Activated CD8-positive, alpha-beta memory T cell treated with anti-CD3 and anti-CD28 coated beads for 48 hours (primary cell): Measurements from ENCODE around the gene NGEF.

Source experiments
- DNase-seq, 3 experiments: peaks; one replicate each; pipeline ENCODE4 v3.0.0-alpha.2; 2020; ENCODE audit warnings: low read depth in 2 of 3, low spot score in 2 of 3

The NGEF gene

DNA sequence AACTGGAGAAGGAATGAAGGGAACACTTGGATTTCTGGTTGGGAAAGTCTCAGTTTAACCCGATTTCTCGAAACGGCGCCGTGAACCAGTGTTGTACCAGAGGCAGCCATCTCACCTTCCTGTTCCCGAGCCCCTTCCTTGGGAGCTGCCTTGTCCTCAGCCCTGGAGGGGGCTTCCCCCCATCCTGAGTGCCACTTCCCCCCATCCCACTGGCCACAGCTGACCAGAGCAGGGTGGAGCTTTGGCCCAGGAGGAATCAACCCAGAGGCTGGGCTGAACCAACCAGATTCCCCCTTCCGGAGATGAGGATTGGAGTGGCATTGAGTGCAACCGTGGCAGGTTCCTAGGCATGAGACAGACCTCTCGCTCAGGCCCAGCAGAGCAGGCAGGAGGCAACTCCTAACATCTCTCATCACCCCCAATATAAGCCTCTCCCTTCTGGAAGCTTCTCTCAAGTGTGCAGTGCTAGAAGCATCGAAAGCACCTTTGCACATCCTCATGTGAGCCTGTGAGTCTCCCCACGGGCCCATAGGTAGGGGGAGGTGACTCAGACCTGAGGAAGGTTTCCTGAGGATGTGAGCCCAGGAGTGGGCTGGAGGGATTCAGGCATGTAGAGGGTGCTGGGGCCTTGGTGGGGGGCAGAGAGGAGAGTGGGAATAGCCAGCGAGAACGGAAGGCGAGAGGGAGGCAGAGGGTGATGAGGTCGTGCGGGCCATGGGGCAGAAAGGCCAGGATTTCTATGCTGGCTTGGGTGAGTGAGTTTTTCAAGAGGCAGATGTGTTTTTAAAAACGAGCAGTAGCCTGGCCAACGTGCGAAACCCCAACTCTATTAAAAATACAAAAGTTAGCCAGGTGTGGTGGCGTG is 11.9 kb downstream of the NGEF start:
- no peak for DNase-seq

DNA sequence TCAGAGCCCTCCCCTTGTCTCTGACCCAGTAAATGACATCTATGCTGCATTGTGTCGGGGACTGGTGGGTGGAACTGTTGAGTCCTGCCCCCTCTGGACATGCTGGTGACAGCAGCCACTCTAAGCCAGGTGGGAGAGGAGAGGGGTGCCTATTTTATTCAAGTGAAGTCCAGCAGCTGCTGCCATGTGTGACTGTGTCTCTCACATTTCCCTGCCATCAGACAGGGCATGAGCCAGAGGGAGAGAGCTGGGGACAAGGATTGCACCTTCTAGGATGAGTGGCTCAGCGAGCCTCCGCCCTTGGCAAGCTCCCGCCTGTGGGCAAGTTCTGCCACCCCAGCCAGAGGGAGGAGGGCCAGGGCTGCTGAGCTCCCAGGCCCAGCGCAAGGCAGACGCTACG is 13.7 kb downstream of the NGEF start:
- no peak for DNase-seq

DNA sequence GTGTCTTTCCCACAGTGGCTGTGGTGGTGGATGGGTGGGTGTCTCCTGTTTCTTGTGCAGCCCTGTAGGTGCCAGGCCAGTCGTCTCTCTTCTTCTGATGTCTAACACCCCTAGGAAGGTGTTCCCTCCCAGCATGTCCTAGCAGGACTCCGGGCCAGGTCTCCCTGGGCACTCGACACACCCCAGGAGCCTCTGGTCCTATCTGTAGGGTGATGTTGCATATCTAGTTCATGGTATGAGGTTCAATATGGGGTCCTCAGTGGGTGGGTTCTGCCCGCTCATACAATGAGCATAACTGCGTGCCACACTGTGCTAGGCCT is 14.4 kb downstream of the NGEF start:
- DNase-seq, result no peak

DNA sequence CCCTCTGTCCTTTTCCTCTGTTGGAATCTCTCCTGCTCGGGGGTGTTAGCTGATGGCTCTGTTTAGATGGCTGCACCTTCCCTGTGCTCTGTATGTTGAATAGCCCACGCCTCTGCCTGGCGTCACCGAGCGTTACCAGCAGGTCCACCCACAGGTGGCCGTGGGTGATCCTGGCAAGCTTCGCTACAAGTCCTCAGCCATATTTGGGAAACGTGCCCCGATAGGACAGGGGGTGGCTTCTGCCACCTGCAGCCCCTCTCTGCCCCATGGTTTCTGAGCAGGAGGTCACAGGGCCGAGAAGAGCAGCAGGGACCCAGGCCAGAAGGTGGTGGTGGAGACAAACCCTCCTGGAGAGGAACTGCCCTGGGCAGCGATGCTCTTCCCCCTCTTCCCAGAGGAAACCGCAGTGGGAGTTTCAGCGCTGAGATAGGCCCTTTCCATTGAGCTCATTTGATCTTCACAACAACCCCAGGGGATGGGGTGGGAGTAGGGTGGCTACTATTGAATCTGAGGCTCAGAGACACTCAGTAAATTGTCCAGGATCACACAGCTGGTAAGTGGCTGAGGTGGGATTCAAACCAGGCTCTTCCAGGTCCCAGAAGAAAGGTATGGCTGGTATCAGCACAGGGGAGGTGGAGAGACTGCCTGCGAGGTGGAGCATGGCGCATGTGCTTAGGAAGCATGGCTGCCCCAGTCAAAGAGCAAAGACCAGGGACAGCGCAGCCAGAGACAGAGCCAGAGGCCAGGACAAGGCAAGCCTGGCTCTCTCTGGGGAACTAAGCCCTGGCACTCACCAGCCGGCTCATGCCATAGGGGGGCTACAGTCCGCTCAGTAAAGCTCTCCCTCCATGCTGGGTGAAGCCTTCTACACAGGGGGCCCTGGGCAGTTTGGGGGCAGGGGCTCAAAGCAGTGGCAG is 15.0 kb downstream of the NGEF start:
- DNase-seq, result no peak

DNA sequence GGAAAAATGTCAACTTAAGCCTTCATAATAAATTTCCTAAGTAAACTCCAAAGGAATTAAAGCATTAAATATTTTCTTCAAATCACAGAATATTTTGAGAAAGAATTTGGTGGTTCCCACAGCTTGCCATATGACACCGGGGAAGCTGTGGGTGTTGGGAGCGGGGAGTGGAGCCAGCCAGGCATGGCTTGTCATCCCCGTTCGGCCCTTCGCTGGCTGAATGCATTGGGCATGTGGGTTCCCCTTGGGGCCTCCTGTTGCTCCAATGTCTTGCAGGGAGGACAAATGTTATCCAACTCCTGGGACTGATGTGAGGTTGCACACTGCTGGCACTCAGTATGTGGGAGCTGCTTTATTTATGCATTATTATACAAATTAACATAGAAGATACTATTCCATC is 18.6 kb downstream of the NGEF start:
- no peak for DNase-seq

DNA sequence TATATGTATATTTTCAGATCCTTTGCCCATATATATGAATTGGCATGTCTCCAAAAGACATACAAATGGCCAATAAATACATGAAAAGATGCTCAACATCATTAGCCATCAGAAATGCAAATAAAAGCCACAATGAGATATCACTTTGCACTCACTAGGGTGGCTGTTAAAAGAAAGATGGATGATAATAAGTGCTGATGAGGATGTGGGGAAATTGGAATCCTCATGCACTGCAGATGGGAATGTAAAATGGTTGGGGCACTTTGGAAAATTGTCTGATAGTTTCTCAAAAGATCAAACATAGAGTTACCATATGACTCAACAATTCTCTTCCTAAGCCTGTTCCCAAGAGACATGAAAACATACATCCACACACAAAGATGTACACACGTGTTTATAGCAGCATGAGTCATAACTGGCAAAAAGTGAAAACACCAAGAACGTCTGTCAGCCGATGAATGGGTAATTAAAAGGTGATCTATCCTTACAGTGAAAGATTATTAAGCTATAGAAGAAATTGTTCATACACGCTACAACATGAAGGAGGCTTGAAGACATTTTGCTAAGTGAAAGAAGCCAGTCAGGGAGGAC is 19.7 kb downstream of the NGEF start:
- DNase-seq, result no peak

DNA sequence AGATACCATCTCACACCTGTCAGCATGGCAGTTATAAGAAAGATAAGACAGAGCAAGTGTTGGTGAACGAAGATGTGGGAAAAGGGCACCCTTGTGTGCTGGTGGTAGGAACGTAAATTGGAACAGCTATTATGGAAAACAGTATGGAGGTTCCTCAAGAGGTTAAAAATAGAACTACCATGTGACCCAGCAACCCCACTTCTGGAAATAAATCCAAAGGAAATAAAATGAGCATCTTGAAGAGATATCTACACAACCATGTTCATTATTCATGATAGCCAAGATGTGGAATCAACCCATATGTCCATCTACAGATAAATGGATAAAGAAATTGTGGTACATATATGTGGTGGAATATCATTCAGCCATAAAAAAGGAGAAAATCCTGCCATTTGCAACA is 26.9 kb downstream of the NGEF start:
- no peak for DNase-seq

DNA sequence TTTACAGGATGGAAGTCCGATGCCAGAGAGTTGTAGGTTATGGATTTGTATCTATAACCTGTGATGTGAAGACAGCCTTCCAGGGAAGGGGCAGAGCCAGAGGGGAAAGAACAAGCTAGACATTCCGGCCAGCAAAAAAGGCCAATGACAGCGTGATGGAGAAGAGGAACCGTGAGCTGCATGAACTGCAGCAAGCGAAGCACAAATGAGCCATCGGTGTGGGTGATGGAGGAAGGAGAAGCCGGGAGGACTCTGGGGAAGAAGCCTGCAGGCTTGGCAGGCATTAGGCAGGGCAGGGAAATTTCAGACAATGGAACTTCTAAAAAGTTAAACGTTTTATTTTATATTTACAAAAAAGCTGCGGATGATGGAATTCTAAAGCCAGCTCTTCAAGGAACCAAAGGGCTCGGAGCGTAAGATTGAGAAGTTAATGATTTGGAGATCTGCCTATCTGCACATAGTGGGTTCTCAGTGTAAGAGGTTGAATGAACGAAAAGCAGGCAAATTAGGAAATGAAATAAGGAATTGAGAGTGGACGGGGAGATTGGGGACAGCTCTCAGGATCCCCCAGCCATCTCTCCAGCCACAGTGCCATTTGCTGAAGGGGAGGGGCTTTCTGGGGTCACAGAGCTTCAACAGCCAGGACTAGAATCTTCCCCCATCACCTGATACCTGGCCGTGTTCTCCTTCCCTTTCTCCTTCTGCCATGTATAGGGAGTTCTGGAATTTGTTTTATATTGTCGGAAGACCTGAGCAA is 28.4 kb downstream of the NGEF start:
- no peak for DNase-seq

DNA sequence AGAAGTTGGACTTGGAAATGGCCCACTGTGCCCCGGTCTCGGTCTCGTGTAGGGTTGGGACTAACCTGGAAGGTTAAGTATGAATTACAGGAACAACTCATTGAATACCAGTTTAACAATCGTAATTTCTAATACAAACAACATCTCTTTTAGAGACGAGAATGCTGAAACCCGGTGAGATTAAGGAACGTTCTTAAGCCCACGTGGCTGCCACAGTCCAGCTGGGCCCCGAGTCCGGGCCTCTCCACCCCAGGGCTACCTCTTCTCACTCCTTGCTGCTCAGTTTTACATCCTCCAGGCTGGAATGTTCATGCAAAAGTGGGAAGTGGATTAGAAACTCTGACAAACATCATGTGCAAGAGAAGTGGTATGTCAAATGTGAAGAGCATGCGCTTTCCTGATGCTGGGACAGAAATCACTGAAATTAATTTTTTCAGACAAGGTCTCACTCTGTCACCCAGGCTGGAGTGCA is 29.4 kb downstream of the NGEF start:
- DNase-seq, result no peak

DNA sequence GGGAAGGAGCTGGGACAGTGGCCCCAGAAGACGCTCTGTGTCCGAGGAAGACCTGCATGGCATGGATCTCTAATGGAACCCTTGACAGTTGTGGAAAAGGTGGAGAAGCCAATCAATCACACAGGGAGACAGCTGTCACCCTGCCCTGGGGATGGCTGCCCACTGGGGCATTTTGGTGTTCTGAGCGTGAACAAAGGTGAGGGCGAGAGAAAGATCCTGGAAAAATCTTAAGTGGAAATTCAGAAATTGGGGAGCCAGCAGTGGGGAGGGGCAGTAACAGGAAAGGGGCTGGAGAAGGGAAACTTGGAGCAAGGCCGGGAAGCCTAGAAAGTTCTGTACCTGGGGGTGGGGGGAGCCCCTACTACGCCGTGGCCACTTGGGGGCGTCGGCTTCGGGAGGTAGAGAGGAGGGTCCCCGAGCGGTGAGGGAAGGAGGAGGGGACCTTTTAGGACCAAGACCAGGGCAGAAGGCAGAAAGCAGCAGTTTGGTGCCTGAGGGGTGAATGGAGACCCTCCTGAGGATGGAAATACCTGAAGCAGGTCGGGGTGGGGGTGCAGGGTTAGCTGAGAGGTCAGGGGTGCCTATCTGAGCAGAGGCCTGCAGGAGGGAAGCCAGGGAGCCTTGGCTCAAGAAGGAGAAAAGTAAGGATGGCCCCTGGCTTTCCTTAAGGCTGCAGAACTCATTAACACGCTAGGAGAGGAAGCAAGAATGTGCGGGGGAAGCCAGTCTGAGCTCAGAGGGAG is 30.0 kb downstream of the NGEF start:
- no peak for DNase-seq

DNA sequence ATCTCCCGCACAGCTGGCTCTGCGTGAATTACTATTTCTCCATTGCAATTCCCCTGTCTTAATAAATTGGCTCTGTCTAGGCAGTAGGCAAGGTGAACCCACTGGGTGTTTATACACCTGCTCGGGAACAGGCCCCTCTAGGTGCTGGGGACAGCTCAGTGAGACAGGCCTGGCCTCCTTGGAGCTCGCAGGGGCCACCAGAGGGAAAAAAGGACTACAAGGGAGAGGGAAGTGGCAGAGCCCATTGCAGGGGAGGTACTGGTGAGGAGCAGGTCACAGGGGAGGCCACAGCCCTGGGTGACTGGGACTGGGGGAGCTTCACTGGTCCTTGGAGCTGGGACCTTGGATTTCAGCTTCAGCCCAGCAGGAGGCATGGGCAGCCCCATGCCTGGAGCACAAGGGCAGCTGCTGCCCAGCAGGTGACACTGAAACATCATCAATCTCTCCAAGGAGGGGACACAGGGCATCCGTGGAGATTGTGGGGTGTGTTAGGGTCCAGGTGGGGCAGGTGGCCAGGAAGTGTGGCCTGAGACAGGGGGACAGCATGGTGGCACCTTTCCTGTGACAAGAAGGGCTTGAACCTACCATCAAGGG is 31.2 kb downstream of the NGEF start:
- DNase-seq, result no peak

DNA sequence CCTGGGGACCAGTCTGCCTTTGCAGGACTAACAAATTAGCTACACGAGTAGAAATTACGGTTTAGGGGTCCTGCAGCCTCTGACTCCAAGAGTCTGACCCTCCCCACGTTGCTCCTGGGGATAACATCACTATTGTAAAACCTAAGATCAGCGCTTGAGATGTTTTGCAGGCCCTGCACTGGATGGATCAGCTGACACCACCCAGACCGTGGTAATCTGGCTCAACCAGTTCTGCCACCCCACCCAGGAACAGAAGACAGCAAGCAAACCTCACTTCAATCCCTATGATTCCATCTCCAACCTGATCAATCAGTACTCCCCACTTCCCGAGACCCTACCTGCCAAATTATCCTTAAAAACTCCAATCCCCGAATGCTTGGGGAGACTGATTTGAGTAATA is 31.7 kb downstream of the NGEF start:
- no peak for DNase-seq

DNA sequence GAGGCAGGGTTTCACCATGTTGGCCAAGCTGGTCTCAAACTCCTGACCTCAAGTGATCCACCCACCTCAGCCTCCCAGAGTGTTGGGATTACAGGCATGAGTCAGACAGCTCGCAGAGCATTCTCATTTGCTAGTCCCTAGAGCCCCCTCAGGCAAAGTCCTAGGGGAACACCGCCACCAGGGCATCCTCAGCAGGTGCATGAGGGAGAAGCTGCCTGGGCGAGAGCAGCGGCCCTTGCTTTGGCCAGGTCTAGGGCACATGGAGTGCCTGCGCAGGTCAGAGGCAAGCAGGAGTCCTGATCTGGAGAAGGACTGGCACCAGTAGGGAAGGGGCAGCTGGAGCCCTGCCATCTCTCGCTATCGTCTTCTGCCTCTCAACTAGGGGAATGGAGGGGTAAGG is 32.4 kb downstream of the NGEF start:
- DNase-seq, result no peak

DNA sequence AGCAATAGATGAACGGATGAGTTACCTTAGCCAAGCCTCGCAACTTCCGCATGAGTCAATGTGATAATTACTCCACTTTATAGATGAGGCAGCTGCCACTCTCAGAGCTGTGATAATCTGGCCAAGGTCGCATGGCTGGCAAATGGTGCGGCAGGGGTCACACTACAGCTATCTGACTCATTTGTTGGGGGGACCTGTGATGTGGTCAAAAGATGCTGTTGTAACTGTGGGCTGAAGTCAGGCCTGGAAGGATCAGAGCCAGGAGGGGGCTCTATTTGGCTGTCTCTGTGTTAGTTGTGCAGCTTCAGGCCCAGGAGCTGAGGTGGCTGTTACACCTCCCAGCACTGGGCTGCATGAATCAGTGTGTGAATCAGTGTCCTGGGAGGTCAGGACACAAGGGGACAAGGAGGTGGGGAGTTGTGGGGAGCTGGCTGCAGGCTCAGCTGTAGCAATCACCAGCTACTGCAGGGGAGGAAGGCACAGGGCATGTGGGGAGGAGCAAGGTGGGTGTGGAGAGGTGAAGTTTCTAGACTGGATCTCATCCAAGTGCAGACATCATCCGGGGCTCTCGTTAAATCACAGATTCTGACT is 33.1 kb downstream of the NGEF start:
- DNase-seq, result no peak

DNA sequence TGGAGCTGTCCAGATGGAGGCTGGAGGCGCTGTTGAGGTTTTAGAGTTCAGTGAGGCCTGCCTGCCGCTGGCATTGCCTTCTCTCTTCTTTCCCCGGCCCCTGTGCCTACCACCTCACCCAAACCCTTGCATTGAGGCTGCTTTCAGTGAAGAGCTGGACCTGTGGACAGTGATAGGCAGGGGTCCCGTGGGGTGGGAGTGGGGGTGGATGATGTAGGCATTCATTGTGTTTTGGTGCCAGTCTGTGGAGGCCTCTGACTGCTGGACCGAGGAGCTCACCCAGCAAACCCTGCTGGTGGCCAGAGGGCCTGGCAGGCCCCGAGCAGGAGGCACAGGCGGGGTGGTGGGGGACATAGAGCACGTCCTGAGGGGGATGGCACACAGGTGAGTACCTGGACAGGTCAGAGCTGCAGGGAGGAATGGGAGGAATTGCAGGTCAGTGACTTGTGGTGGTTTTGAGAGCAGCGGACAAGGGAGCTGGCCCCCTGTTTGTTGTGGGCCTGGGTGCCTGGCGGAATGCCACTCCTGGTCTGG is 35.6 kb downstream of the NGEF start:
- no peak for DNase-seq

DNA sequence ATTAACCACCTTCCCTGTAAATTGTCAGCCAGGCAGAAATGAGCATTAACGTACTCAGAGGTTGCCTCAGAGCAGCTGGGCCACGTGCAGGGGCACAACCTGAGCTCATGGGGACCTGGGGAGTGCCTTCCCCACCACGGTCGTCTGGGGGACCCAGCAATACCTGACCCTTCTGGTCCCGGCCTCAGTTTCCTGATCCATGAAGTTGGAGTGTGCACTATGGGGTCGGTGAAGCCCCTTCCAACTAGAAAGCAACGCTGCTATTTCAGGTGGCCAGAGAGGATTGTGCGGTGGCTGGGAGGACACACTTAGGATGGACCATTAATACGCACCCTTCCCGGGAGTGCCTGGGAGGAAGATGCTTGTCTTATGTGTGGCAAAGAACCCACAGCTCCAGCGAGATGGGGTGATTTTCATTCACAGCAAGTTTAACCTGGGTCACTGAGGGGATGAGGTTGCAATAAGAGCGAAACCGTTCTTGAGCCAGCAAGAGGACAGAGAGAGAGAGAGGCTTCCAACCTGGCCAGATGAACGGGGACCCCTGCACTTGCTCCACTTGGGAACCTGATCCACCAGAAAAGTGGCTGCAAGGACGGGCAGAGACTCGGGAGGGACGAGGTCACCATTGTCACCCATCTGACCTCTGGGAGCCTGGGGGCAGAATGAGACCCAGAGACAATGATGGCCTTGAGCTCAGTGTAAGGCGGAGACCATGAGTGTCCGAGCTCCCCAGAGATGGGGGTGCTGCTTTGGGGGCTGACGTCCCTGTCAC is 36.2 kb downstream of the NGEF start:
- no peak for DNase-seq

DNA sequence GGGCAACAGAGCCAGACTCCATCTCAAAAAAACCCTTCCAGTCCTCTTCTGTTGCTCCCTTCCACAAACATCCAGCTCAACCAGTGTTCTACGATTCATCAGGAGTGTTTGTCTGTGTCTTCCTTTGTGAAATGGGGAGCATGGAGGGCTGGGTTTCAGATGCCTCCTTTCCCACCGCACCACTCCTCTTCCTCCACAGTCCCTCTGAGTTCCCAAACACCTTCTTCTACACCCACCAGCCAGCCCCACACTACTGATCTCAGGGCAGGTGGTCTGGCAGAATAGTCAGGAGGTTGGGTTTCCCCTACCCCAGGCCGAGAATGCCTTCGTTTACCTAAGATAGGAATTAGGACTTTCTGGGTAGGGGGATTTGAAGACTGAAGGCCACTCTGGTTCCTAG is 36.9 kb downstream of the NGEF start:
- no peak for DNase-seq

DNA sequence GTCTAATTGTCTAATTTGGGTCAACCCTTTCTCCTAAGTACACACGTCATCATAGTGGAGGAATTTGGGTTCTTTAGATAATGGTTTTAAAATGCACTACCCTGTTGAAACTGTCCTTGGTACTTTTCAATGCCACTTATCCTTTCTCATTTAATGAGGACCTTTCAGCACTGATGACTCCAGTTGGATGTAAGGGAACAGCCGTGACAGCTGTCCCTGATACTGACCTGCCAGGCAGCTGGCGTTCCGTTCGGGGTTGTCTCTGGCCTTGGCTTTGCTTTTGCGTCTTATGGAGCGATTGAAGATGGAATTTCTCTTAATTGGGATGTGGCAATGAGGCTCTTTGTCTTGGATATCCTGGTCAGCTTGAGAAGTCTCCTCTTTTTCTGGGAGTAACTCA is 38.7 kb downstream of the NGEF start:
- no peak for DNase-seq

DNA sequence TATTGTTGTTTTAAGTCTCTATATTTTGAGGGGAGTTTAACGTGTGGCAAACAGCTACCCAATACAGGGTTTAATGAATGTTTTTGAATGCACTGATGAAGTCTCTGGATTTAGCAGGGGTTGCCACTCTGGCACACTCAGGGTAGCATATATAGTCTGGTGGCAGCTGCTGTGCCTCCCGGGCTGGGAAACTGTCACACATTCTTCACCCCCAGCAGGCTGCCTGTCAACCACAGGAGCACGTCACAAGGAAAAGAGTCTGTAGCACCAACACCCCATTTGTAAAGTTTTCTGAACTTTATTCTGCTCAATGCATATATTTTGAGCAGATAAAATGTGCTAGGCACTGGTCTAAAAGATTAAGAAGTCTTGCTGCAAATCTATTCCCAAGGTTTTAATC is 39.3 kb downstream of the NGEF start:
- DNase-seq, result no peak
